B cell (primary cell): ENCODE data around the gene GPHN. TPM values are rescaled to one million over a fixed set of nuclear protein-coding genes. Genes with fewer than 3 reads are reported as not detected.
A peak's percentile ranks its signal among the peaks of the same experiment; 100 is the strongest.

Experiments used
- ATAC-seq: fragments of 200-7000 bp; cut with Tn5 transposase; one replicate; pipeline ENCODE4 v1.10.0; 2021; ENCODE audit warnings: low read depth, mild to moderate bottlenecking, moderate number of reproducible peaks, moderate library complexity
- CTCF ChIA-PET: fragments of 350-600 bp; sonication (Branson Sonifier 250); formaldehyde crosslinking; loops from one replicate; lab custom pipeline; 2021; ENCODE audit warnings: antibody characterized with exemption, inconsistent platforms; lab: Charles Lee
- POLR2A ChIA-PET: fragments of 350-600 bp; sonication (Branson Sonifier 250); formaldehyde crosslinking; loops from one replicate; lab custom pipeline; 2021; ENCODE audit warnings: antibody characterized with exemption; lab: Charles Lee
- DNase-seq: peaks from one replicate; pipeline ENCODE4 v3.0.0; 2013
- H2AFZ ChIP-seq: 2 replicates; pipeline ENCODE4 v1.6.1; 2012; ENCODE audit warnings: mild to moderate bottlenecking, low read depth, low read length; ENCODE audit not compliant: insufficient read depth, poor library complexity, severe bottlenecking
- H3K27ac ChIP-seq, 2 donors: 1 replicate in 1 of 2; 2 replicates in 1 of 2; pipeline ENCODE4 v1.5.1; 2012 to 2013; ENCODE audit warnings: low read length in 2 of 2, mild to moderate bottlenecking in 2 of 2, moderate library complexity in 1 of 2
- H3K27me3 ChIP-seq, 4 experiments: fragments of 200-600 bp in 1 of 4; sonication (generic) in 1 of 4; replicated peaks in 1 of 4; 1 replicate in 2 of 4; 2 replicates in 2 of 4; pipeline versions ENCODE4 v1.6.1 to v1.7.0; 2013 to 2016; ENCODE audit warnings: low read length in 3 of 4, mild to moderate bottlenecking in 2 of 4, mixed read lengths in 1 of 4, moderate library complexity in 1 of 4; ENCODE audit not compliant: insufficient read depth in 4 of 4, control insufficient read depth in 3 of 4; ENCODE audit errors: control extremely low read depth in 1 of 4
- H3K36me3 ChIP-seq, 2 experiments: replicated peaks in 1 of 2; 1 replicate in 1 of 2; 2 replicates in 1 of 2; pipeline versions ENCODE4 v1.6.1 to v1.7.1; 2013; ENCODE audit warnings: low read length in 1 of 2; ENCODE audit not compliant: insufficient read depth in 2 of 2, control insufficient read depth in 1 of 2; ENCODE audit errors: control extremely low read depth in 1 of 2, extremely low read depth in 1 of 2
- H3K4me1 ChIP-seq, 2 donors: fragments of 200-600 bp in 1 of 2; sonication (generic) in 1 of 2; 1 replicate in 1 of 2; 2 replicates in 1 of 2; pipeline versions ENCODE4 v1.5.1 to v1.6.1; 2013 to 2017; ENCODE audit warnings: low read length in 2 of 2; ENCODE audit not compliant: control insufficient read depth in 2 of 2, insufficient read depth in 2 of 2
- H3K4me2 ChIP-seq: replicated peaks from 2 replicates; pipeline ENCODE3; 2012; ENCODE audit warnings: mild to moderate bottlenecking, low read depth, low read length; ENCODE audit not compliant: poor library complexity, severe bottlenecking
- H3K4me3 ChIP-seq, 5 experiments: fragments of 200-600 bp in 1 of 5; sonication (generic) in 1 of 5; 1 replicate in 3 of 5; 2 replicates in 2 of 5; pipeline versions ENCODE4 v1.5.1 to v1.7.0; 2011 to 2016; ENCODE audit warnings: low read length in 4 of 5, mild to moderate bottlenecking in 4 of 5, low read depth in 2 of 5, control low read depth in 1 of 5, moderate library complexity in 1 of 5; ENCODE audit not compliant: insufficient read depth in 1 of 5; ENCODE audit errors: control extremely low read depth in 1 of 5, extremely low read depth in 1 of 5
- H3K79me2 ChIP-seq: fragments of 200-600 bp; sonication (generic); one replicate; pipeline ENCODE4 v1.6.0; 2016; ENCODE audit warnings: low read length; ENCODE audit not compliant: control insufficient read depth, insufficient read depth
- H3K9ac ChIP-seq: fragments of 200-600 bp; sonication (generic); 2 replicates; pipeline ENCODE4 v1.6.1; 2017; ENCODE audit warnings: mild to moderate bottlenecking, low read length, moderate library complexity
- H3K9me3 ChIP-seq, 3 donors: one replicate each; pipeline versions ENCODE4 v1.6.1 to v1.7.1; 2013; ENCODE audit warnings: low read length in 2 of 3; ENCODE audit not compliant: control insufficient read depth in 2 of 3, insufficient read depth in 1 of 3; ENCODE audit errors: control extremely low read depth in 1 of 3
- H4K20me1 ChIP-seq: 2 replicates; pipeline ENCODE4 v1.6.0; 2012; ENCODE audit warnings: mild to moderate bottlenecking, low read length; ENCODE audit not compliant: insufficient read depth, control insufficient read depth, poor library complexity, severe bottlenecking
- H3K27ac Mint-ChIP-seq: one replicate; pipeline ENCODE4 v1.8.0; 2021; ENCODE audit warnings: mixed read lengths
- H3K27me3 Mint-ChIP-seq: one replicate; pipeline ENCODE4 v1.8.0; 2021; ENCODE audit warnings: mixed read lengths
- H3K4me1 Mint-ChIP-seq: one replicate; pipeline ENCODE4 v1.8.0; 2021; ENCODE audit warnings: mixed read lengths
- H3K4me3 Mint-ChIP-seq: one replicate; pipeline ENCODE4 v1.8.0; 2021; ENCODE audit warnings: mixed read lengths
- H3K9me3 Mint-ChIP-seq: one replicate; pipeline ENCODE4 v1.8.0; 2022; ENCODE audit warnings: mixed read lengths; ENCODE audit not compliant: insufficient read depth
- EZH2 ChIP-seq: IDR thresholded peaks from 2 replicates; pipeline ENCODE4 v1.6.1; 2012; ENCODE audit warnings: borderline replicate concordance, low read depth, mild to moderate bottlenecking, moderate library complexity, low read length; ENCODE audit not compliant: insufficient read depth, poor library complexity, severe bottlenecking
- WGBS: methylation state at CpG from one replicate; pipeline ENCODE4 v1.1.5; 2013; ENCODE audit warnings: missing lambda C conversion rate; ENCODE audit not compliant: insufficient coverage; 5-methylcytosine and 5-hydroxymethylcytosine counted together
- intact Hi-C: fragments of 100-400 bp; cut with micrococcal nuclease; formaldehyde crosslinking; loops from one replicate; pipeline ENCODE4 v1.10.0; 2022
- polyA plus RNA-seq: library from polyadenylated mRNA; depleted of rRNA; stranded (reverse); fragments of >200 nt; gene quantifications from 2 replicates; pipeline ENCODE4 v1.2.3, GENCODE V29; 2012
- total RNA-seq, 2 donors: library from RNA; stranded (reverse); fragments of 120-200 nt in 1 of 2; gene quantifications; 1 replicate in 1 of 2; 2 replicates in 1 of 2; pipeline versions ENCODE4 v1.2.3 to v1.2.4, GENCODE V29; 2013 to 2022
- TF ChIP-seq, protein P1 (sequence below): fragments of 200-600 bp; IDR thresholded peaks from one replicate; pipeline ENCODE4 v1.8.0; 2022; ENCODE audit warnings: antibody characterized with exemption, mild to moderate bottlenecking

Gene GPHN
- total and polyA plus RNA-seq, 2 donors (not counting 1 experiment from before 2014, with no cell fraction given) = 3.4 to 18.0 TPM

DNA sequence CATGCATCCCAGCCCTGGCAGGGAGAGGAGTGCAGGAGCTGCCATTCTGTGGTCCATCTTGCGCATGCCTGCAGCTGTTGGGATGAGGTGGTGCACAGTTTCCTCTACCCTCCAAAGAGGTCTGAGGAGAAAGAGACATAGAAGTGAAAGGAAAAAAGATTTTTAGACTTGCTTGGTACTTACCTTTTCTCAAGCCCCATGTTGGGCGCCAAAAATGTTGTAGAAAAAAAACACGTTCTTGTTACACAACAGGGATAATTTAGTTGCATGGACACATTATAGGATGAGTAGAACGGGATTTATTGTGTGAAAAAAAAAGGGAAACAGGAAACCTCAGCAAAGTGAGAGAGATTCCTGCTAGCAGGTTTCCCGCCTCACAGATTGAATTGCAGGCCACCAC, 436.9 kb downstream of the GPHN start:
- H4K20me1 ChIP-seq = no peaks in the 10 kb centered on the region
- H3K4me2 ChIP-seq = no peak overlapping the region
- no peaks in the 10 kb centered on the region for H3K4me1 Mint-ChIP-seq
- no peaks in the 10 kb centered on the region for H3K27me3 ChIP-seq
- H3K27me3 Mint-ChIP-seq = no peaks in the 10 kb centered on the region
- WGBS = 100% methylated on average over 2 of the region's 5 CpGs
- intact Hi-C loops = no loop called here
- no peak overlapping the region for H2AFZ ChIP-seq
- H3K79me2 ChIP-seq = no peaks in the 10 kb centered on the region
- ATAC-seq = no peak
- H3K4me1 ChIP-seq = no peaks in the 10 kb centered on the region
- no peak overlapping the region for H3K4me3 ChIP-seq
- no peak overlapping the region for H3K4me3 Mint-ChIP-seq
- H3K36me3 ChIP-seq = peaks cover 0 to 2% of the 10 kb centered on the region in 2 experiments
- H3K27ac ChIP-seq = no peak overlapping the region
- H3K9me3 Mint-ChIP-seq = peaks cover 15% of the 10 kb centered on the region
- POLR2A ChIA-PET = no interaction called here
- CTCF ChIA-PET = no interaction called here
- H3K9me3 ChIP-seq = peaks cover 12 to 64% (median 33%) of the 10 kb centered on the region in 3 donors
- DNase-seq = peak; percentile 22
- TF ChIP-seq EZH2 = no peak
- TF ChIP-seq, protein P1, sequence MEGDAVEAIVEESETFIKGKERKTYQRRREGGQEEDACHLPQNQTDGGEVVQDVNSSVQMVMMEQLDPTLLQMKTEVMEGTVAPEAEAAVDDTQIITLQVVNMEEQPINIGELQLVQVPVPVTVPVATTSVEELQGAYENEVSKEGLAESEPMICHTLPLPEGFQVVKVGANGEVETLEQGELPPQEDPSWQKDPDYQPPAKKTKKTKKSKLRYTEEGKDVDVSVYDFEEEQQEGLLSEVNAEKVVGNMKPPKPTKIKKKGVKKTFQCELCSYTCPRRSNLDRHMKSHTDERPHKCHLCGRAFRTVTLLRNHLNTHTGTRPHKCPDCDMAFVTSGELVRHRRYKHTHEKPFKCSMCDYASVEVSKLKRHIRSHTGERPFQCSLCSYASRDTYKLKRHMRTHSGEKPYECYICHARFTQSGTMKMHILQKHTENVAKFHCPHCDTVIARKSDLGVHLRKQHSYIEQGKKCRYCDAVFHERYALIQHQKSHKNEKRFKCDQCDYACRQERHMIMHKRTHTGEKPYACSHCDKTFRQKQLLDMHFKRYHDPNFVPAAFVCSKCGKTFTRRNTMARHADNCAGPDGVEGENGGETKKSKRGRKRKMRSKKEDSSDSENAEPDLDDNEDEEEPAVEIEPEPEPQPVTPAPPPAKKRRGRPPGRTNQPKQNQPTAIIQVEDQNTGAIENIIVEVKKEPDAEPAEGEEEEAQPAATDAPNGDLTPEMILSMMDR = no peak
- no peak overlapping the region for H3K27ac Mint-ChIP-seq
- no peak overlapping the region for H3K9ac ChIP-seq

DNA sequence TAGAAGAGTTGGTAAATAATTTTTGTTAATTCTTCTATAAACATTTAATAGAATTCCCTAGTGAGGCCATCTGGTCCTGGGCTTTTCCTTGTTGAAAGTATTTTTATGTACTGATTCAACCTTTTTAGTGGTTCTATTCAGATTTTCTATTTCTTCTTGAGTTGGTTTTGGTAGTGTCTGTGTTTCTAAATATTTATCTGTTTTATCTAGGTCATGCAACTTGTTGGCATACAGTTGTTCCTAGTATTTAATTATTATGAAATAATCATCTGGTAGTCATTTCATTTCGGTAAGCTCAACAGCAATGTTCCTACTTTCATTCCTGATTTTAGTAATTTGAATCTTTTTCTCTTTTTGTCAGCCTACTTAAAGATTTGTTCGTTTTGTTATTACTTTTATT, 447.2 kb downstream of the GPHN start:
- DNase-seq (no peak), ATAC-seq (no peak)
- no peaks in the 10 kb centered on the region for H3K27me3 Mint-ChIP-seq
- H3K9me3 ChIP-seq = peaks cover 5 to 16% (median 14%) of the 10 kb centered on the region in 3 donors
- no CpG with 5 or more reads among the region's 2 CpGs for WGBS
- H3K4me1 Mint-ChIP-seq = no peaks in the 10 kb centered on the region
- H2AFZ ChIP-seq = no peak overlapping the region
- H3K9me3 Mint-ChIP-seq = peaks cover 20% of the 10 kb centered on the region
- no peak overlapping the region for H3K9ac ChIP-seq
- H3K4me1 ChIP-seq = no peaks in the 10 kb centered on the region
- no peak overlapping the region for H3K27ac Mint-ChIP-seq
- ChIA-PET POLR2A (no interaction called here), CTCF (no interaction called here)
- H4K20me1 ChIP-seq = no peaks in the 10 kb centered on the region
- H3K4me2 ChIP-seq = no peak overlapping the region
- intact Hi-C loops = no loop called here
- no peaks in the 10 kb centered on the region for H3K36me3 ChIP-seq
- no peaks in the 10 kb centered on the region for H3K79me2 ChIP-seq
- H3K4me3 ChIP-seq = no peak overlapping the region
- no peak overlapping the region for H3K27ac ChIP-seq
- no peak overlapping the region for H3K4me3 Mint-ChIP-seq
- no peaks in the 10 kb centered on the region for H3K27me3 ChIP-seq
- TF ChIP-seq, protein P1 = no peak
- TF ChIP-seq EZH2 = no peak
